ENCODE results near the gene KIF1A.

The KIF1A gene

GRCh38 chr2:240820607-240821428, 799 bp upstream of the KIF1A start:
- DNase-seq (ENCODE audit: low read depth): no peak

DNA sequence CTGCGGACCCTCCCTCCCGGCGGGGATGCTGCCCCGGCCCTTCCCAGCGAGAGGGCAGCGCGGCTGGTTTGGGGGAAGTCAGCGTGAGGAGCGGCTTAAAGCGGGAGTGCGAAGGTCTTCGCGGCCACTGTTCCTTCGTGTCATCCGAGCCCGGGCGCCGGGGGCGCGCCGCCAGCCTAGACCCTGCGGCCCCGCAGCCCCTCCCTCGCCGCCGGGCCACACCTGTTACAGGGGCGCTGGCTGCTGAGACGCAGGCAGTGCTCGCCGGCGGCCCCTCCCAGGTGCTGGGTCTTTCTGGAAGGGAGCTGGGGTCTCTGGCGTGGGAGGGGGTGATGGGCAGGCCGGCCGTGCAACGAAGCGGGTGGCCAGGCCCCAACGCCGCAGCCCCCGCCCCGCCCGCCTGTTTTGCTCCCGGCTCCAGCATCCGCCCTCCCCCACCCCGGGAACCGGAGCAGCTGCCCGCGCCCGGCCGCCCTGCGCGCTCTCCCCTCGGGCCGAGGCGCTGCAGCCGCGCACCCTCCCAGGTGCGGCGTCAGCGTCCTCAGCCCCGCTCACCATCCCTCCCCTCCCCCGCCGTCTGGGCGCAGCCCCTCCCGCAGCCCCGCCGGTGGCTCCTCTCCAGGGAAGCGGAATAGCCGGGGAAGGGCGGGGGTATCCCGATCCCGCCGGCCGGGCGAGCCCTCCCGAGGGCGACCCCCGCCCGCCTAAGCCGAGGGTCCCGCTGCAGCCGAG, 727 bp downstream of the KIF1A start:
- DNase-seq (ENCODE audit: low read depth): no peak

- DNase-seq (ENCODE audit: low read depth): no peak
Measured at GRCh38 chr2:240818293-240819125, 1.5 kb downstream of the KIF1A start.

DNA sequence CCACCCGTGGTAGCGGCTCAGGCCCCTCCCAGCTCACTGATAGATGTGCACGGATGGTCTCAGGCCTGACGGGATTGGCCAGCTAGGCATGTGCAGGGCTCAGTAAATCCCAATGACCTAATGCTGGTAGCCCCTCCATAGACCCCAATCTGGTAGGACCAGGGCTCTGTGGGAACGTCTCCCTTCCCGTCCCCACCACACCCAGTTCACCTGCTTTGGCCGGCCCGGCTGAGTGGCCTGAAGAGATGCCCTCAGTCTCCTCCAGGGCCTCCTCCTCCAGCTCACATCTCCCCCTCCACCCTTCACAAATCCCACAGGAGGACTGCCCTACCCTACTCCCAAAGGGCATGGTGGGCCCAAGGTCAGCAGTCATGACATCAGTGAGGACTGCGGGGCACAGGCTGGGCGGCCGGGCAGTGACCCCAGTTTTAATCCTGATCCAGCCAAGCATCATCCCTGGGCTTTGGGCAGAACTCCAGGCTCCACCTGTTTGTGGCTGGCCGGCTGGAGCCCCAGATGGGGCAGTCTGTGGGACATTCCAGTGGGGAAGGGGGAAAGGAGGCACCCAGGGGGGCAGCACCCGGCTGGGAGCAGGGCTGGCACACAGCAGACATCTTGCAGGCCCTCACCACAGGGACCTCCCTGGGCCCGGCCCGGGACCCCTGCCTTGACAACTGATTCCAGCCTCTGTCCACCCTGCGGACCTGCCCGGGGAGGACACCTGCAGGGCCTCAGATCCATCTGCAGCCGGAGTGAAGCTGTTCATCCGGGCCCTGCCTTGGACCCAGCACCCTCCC, 2.3 kb downstream of the KIF1A start:
- no peak for DNase-seq (ENCODE audit: low read depth)

DNA sequence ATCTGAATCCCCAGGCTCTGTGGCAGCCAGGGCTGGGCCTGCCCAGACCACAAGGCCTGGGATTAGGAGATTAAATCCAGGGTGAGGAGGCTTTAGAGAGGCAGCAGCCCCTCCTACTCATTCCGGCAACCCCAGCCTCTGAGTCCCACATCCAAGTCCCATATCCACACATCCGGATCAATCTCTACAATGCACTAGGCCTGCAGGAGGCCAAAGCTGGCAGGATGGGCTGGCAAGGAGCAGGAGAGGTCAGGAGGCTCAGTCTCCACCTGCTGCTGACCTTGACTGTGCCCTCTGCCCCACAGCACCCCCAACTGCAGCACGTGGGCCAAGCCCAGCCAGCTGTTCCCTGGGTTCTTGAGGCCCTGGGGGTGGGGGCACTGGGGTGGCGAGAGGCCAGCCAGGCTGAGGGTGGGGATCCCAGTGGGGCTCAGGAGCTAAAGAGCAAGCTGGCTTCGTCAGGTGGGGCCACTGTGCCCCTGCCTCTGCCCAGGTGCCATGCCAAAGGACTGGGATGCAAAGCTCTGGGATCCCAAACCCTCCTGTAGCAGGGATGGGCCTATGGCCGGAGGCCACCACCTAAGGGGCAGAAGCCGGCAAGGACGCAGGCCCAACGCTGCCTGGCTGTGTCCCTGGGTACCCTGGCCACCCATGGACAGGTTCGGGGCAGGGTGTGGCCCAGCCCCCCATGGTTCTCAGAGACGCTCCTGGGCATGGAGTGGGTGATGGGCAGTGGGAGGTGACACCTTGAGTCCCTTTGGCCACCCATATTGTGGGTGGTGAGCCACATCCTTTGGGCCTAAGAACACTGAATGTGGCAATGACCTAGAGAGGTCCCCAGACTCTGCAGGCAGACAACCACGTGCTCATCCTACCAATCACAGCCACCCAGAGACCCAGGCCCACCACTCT, 3.2 kb downstream of the KIF1A start:
- no peak for DNase-seq (ENCODE audit: low read depth)

DNA sequence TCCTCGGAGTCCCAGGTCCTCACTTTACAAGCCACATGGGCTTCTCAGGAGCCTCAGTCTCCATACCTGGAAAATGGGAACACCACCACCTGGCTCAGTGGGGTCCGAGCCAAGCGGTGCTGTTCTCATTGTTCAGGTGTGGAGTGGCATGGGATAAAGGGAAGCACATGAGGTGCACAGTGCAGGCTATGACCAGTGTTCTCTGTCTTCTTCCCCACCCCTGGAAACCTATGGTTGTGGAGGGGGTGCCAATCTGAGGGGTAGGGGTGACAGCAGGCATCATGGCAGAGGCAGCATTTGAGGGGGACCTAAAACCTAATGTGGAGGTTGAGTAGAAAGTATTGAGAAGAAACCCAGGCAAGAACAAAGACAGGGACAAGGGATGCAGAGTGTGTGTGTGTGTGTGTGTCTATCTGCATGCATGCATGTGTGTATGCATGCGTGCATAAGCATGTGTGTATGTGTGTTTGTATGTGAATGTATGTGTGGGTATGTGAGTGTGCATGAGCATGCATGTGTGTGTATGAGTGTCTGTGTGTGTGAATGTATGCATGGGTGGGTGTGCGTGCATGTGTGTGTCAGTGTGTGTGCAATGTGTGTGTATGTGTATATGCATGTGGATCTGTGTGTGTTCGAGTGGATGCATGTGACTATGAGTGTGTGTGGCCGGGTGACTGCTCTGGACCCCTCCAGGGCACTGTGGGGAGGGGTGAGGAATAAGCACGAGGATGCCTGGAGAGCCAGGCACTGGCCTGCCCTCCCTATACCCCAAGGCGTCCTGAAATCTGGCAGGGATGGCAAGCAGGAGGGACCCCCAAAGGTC, 4.0 kb downstream of the KIF1A start:
- no peak for DNase-seq (ENCODE audit: low read depth)

DNA sequence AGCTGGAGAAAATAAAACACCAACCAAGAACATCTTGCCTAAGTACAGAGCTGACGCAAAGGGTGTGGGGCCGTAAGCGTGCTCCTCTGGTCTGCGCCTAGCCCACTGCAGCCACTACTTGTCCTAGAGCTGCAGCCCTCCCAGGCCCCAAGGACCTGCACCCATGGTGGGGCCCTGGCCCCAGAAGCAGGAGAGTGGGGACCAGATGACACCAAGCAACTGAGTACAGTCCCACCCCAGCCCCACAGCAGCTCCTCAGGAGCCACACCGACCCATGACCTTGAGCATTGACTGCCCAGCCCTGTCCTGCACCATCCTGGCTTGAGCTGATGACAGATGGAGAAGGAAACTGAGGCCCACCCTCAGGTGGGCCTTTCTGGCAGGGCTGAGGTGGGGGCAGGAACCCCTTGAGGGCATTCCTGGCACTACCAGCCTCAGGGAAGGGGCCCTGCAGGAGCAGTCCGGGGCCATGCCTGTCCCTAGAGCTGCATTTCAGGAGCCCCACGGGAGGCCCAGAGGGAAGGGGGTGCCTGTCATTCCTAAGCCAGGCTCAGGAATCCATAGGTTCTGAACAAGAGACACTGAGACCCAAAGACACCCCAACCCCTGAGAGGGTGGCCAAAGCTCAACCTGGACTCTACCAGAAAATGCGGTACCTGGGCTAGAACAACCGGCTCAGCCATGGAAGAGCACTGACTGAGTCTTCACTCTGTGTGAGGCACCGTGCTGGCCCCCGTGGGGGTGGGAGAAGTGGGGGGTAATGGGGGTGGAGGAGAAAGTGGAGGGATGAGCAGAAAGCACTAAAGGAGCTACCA, 4.9 kb downstream of the KIF1A start:
- no peak for DNase-seq (ENCODE audit: low read depth)

DNA sequence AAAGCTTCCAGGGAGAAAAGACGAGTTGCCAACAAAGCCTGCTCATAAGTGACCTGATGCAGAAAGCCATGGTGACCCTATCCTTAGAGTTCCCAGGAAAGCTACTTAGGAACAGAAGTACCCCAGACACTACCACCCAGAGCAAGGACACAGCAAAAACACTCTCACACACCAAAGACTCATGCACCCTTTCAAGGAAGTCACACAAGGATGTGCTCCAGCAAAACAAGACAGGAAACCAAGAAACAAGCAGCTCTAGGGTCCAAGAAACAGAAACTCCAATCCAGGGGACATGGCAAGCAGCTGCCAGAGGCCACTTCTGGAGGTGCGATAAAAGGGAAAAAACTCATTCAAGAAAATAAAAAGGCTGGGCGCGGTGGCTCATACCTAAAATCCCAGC, 5.7 kb downstream of the KIF1A start:
- DNase-seq (ENCODE audit: low read depth): no peak

DNA sequence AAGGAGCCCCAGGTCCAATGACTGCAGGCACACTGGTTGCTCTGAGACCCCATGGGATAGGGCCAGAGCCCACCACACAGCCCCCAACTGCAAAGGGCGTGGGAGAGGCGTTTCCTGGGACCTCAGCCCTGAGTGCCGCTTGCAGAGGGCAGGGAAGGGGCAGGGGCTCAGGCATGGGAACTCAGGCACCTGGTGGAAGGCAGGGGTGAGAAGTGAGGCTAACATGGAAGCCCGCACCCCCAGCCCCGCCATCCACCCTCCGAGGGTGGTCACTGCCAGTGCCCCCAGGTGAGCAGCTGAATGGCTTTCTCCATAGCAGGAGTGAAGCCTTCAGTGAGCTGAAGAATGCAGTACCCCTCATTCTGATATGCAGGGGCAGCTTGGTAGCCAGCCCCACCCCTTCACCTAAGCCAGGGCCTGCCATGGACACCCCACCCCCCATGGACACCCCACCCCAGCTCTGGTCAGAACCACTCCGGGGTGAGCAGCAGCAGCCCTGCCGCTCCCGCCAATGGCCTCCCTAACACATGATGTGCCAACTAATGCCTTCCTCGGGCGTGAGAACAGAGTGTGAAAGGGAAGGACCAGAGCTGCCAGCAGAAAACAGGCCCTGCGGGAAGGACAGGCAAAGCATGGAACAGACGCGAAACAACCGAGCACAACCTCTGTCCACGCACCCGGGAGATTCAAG, 6.6 kb downstream of the KIF1A start:
- DNase-seq (ENCODE audit: low read depth): no peak

DNA sequence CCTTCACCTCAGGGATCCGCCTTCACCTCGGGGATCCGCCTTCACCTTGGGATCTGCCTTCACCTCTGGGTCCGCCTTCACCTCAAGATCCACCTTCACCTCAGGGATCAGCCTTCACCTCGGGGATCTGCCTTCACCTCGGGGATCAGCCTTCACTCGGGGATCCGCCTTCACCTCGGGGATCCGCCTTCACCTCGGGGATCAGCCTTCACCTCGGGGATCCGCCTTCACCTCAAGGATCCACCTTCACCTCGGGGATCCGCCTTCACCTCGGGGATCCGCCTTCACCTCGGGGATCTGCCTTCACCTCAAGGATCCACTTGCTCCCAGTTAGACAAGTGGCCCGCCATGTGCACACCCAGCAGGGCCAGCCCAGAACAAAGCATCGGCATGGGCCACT, 7.3 kb downstream of the KIF1A start:
- DNase-seq (ENCODE audit: low read depth): no peak

- DNase-seq (ENCODE audit: low read depth): no peak
Measured at GRCh38 chr2:240812301-240812680, 7.7 kb downstream of the KIF1A start.

- DNase-seq (ENCODE audit: low read depth): no peak
Measured at GRCh38 chr2:240811346-240812300, 8.4 kb downstream of the KIF1A start.

DNA sequence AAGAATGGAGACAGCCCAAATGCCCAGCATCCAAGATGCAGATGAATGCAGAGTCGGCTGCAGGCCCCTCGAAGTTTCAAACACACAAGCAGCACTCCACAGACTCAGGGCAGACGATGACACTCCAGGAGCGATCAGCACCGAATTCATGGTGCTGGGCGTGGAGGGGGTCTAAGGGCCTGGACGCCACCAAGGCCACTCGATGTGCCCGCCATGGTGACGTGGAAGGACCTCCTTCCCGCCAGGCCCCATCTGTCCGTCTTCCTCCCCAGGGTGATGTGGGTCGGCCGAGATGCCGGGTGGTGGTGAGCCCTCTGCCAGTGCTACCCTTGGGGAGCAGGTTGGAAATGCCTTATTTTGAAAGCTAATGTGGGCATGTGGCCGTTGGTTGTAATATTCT, 9.4 kb downstream of the KIF1A start:
- DNase-seq (ENCODE audit: low read depth): no peak

- DNase-seq (ENCODE audit: low read depth): no peak
Measured at GRCh38 chr2:240810199-240810598, 9.8 kb downstream of the KIF1A start.

DNA sequence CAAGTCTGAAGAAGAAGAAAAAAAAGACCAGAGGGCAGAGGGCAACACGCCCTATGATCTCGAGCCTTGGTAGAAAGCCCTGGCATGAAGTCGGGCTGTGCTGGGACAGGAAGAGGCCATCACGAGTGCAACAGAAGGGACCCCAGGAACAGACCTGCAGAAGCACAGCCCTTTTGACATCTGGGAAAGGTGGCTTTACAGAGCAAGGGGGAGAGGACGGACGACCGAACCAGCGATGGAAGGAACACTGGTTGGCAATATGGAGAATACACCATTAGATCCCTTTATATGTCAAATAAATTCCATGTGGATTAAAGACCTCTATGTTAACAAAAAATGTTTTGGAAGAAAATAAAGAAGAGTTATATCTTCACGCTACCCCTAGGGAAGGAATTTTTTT, 10.7 kb downstream of the KIF1A start:
- no peak for DNase-seq (ENCODE audit: low read depth)

DNA sequence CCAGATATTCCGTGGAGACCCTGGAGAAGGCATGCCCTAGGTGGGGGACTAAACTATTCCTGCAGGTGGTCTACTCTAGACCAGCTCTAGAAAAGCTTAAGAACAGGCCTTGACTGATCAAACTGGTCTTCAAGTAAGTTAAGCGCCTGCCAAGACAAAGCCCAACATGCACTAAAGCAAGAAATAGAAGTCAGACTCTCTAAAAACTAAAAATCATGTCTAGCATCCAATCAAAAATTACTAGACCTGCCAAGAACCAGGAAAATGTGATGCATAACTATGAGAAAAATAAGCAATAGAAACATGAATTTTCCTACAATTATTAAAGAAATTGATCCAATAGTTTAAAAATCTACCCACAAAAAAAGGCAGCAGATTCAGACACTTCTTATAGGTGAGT, 13.6 kb downstream of the KIF1A start:
- DNase-seq (ENCODE audit: low read depth): no peak

DNA sequence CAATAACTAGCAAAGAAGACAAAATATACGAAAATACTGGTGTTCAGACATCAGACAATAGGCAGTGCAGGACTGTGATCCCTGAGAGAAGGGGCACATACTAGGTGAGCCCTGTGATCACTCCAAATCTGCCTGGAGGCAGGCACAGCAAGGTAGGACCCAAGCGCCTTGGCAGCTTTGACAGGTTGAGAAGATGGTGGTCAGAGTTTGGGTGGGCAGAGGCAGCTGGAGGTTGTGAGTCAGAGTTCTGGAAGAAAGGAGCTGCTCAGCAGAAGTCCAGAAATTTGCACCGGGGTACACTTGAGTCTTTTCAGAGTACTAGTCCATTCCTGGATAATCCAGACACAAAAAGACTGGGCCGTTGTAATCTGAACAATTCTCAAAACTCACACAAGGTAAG, 14.0 kb downstream of the KIF1A start:
- DNase-seq (ENCODE audit: low read depth): no peak

All from T-helper 22 cell (primary cell).